ENCODE data around the gene DLST.

Gene DLST

GRCh38 chr14:74949859-74950573 is 68.3 kb downstream of the DLST start:
- no peaks in the 10 kb centered on the region for H3K36me3 ChIP-seq (replicated peaks; ENCODE audit: insufficient read depth, low read length)
- no peaks in the 10 kb centered on the region for H4K20me1 ChIP-seq (ENCODE audit: insufficient read depth, low read length)
- H3F3A ChIP-seq (ENCODE audit: insufficient read depth, low read length) = no peaks in the 10 kb centered on the region
- no peaks in the 10 kb centered on the region for H3K27me3 ChIP-seq (replicated peaks; ENCODE audit: insufficient read depth, low read length)
- no peak overlapping the region for H3K9ac ChIP-seq (ENCODE audit: low read length)
- H3K4me1 ChIP-seq (ENCODE audit: low read length) = no peaks in the 10 kb centered on the region
- H2AFZ ChIP-seq (ENCODE audit: low read length) = no peak overlapping the region
- H3K79me2 ChIP-seq (ENCODE audit: low read length) = no peaks in the 10 kb centered on the region
- no peak for TF ChIP-seq EZH2phosphoT487 (IDR thresholded peaks at IDR 0.05; ENCODE audit: low read length)
- no peak for TF ChIP-seq EZH2 (optimal IDR thresholded peaks at IDR 0.05; ENCODE audit: low read depth, low read length)
- no peak for TF ChIP-seq CTCF (IDR thresholded peaks at IDR 0.05; ENCODE audit: low read length)
- H3K27ac ChIP-seq (ENCODE audit: low read length) = no peak overlapping the region
- no peaks in the 10 kb centered on the region for H3K9me3 ChIP-seq (replicated peaks; ENCODE audit: insufficient read depth, low read length)
- H3K4me3 ChIP-seq (ENCODE audit: low read length) = no peak overlapping the region
- no peak for DNase-seq
- H3K9me2 ChIP-seq (replicated peaks; ENCODE audit: insufficient read depth, low read length) = no peaks in the 10 kb centered on the region
- no peak overlapping the region for H3K4me2 ChIP-seq (ENCODE audit: low read depth, low read length)

- TF ChIP-seq EZH2phosphoT487 (IDR thresholded peaks at IDR 0.05; ENCODE audit: low read length) (no peak), CTCF (IDR thresholded peaks at IDR 0.05; ENCODE audit: low read length) (no peak), EZH2 (optimal IDR thresholded peaks at IDR 0.05; ENCODE audit: low read depth, low read length) (no peak)
- Histone ChIP-seq H4K20me1 (ENCODE audit: insufficient read depth, low read length) (no peaks in the 10 kb centered on the region), H3K9me2 (replicated peaks; ENCODE audit: insufficient read depth, low read length) (no peaks in the 10 kb centered on the region), H3K27me3 (replicated peaks; ENCODE audit: insufficient read depth, low read length) (no peaks in the 10 kb centered on the region), H3K9ac (ENCODE audit: low read length) (no peak overlapping the region), H3K27ac (ENCODE audit: low read length) (no peak overlapping the region), H3K4me2 (ENCODE audit: low read depth, low read length) (no peak overlapping the region), H3K4me1 (ENCODE audit: low read length) (no peaks in the 10 kb centered on the region), H3K4me3 (ENCODE audit: low read length) (no peak overlapping the region), H2AFZ (ENCODE audit: low read length) (no peak overlapping the region), H3F3A (ENCODE audit: insufficient read depth, low read length) (no peaks in the 10 kb centered on the region), H3K36me3 (replicated peaks; ENCODE audit: insufficient read depth, low read length) (no peaks in the 10 kb centered on the region), H3K79me2 (ENCODE audit: low read length) (no peaks in the 10 kb centered on the region), H3K9me3 (replicated peaks; ENCODE audit: insufficient read depth, low read length) (no peaks in the 10 kb centered on the region)
- DNase-seq = no peak
Measured at GRCh38 chr14:74950795-74951442, 69.2 kb downstream of the DLST start.

- no peak for DNase-seq
- Histone ChIP-seq H3K9me3 (replicated peaks; ENCODE audit: insufficient read depth, low read length) (no peaks in the 10 kb centered on the region), H3F3A (ENCODE audit: insufficient read depth, low read length) (no peaks in the 10 kb centered on the region), H3K4me3 (ENCODE audit: low read length) (no peak overlapping the region), H4K20me1 (ENCODE audit: insufficient read depth, low read length) (no peaks in the 10 kb centered on the region), H3K9ac (ENCODE audit: low read length) (no peak overlapping the region), H3K4me1 (ENCODE audit: low read length) (no peaks in the 10 kb centered on the region), H3K9me2 (replicated peaks; ENCODE audit: insufficient read depth, low read length) (no peaks in the 10 kb centered on the region), H3K27me3 (replicated peaks; ENCODE audit: insufficient read depth, low read length) (no peaks in the 10 kb centered on the region), H3K36me3 (replicated peaks; ENCODE audit: insufficient read depth, low read length) (no peaks in the 10 kb centered on the region), H3K4me2 (ENCODE audit: low read depth, low read length) (no peak overlapping the region), H2AFZ (ENCODE audit: low read length) (no peak overlapping the region), H3K79me2 (ENCODE audit: low read length) (no peaks in the 10 kb centered on the region), H3K27ac (ENCODE audit: low read length) (no peak overlapping the region)
- TF ChIP-seq CTCF (IDR thresholded peaks at IDR 0.05; ENCODE audit: low read length) (no peak), EZH2 (optimal IDR thresholded peaks at IDR 0.05; ENCODE audit: low read depth, low read length) (no peak), EZH2phosphoT487 (IDR thresholded peaks at IDR 0.05; ENCODE audit: low read length) (no peak)
Measured at GRCh38 chr14:74951443-74952179, 69.9 kb downstream of the DLST start.
